ENCODE measurements around the gene RGS6.

Gene RGS6

DNA sequence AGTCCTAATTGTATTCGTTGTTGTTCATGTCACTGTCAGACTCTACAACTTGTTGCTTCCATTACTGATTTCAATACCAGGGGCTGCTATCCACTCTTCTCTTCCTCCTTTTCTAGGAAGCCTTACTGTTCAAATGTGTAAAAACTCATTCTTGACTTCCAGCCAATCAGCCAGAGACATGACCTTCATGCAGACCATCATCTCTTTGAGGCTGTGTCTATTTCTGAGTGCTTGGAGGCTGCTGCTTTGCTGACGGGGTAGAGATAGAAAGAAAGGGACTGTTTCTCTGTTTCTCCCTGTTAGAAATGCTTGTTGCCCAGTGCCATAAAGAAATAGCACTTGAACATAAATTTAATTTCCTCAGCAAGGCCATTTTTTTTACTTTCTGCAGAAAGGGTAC, 282.9 kb downstream of the RGS6 start:
- TF ChIP-seq CTCF (IDR thresholded peaks at IDR 0.05; ENCODE audit: low read depth, low read length, missing control alignments): no peak
- DNase-seq (ENCODE audit: low read depth): no peak
- no peak overlapping the region for H3K4me3 ChIP-seq (ENCODE audit: low read depth, low read length)

DNA sequence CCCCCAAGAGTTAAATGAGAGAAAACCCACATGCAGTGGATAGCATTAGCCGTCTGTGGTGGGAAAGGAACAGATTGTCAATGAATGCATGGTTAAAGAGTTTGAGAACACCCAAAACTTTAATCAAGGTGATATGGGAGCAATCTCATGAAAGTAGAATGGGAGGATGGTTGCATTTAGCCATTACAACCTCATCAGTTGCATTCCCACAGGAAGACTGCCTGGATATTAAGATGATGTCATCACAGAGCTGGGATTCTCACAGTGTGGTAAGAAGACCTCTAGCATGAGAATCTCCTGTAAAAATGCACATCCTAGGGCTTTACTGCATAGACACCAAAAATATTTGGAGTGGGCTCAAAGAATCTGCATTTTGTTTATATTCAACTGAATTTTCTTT, 284.9 kb downstream of the RGS6 start:
- no peak overlapping the region for H3K4me3 ChIP-seq (ENCODE audit: low read depth, low read length)
- no peak for TF ChIP-seq CTCF (IDR thresholded peaks at IDR 0.05; ENCODE audit: low read depth, low read length, missing control alignments)
- no peak for DNase-seq (ENCODE audit: low read depth)

- DNase-seq (ENCODE audit: low read depth): no peak
- no peak overlapping the region for H3K4me3 ChIP-seq (ENCODE audit: low read depth, low read length)
- TF ChIP-seq CTCF (IDR thresholded peaks at IDR 0.05; ENCODE audit: low read depth, low read length, missing control alignments): no peak
These were observed 289.8 kb downstream of the RGS6 start for GRCh38 chr14:72222046-72222445.

DNA sequence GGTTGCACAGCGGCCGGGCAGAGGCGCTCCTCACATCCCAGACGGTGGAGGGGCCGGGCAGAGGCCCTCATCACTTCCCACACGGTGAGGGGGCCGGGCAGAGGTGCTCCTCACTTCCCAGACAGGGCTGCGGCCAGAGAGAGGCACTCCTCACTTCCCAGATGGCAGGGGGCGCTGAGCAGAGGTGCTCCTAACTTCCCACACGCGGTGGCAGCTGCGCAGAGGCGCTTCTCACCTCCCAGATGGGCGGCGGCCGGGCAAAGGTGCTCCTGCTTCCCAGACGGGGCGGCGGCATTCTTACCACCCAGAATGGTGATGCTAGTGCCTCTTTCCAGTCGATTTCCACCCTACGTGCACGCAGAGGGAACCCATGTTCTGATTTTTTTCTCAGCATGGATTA, 304.4 kb downstream of the RGS6 start:
- no peak overlapping the region for H3K4me3 ChIP-seq (ENCODE audit: low read depth, low read length)
- DNase-seq (ENCODE audit: low read depth): no peak
- TF ChIP-seq CTCF (IDR thresholded peaks at IDR 0.05; ENCODE audit: low read depth, low read length, missing control alignments): no peak

DNA sequence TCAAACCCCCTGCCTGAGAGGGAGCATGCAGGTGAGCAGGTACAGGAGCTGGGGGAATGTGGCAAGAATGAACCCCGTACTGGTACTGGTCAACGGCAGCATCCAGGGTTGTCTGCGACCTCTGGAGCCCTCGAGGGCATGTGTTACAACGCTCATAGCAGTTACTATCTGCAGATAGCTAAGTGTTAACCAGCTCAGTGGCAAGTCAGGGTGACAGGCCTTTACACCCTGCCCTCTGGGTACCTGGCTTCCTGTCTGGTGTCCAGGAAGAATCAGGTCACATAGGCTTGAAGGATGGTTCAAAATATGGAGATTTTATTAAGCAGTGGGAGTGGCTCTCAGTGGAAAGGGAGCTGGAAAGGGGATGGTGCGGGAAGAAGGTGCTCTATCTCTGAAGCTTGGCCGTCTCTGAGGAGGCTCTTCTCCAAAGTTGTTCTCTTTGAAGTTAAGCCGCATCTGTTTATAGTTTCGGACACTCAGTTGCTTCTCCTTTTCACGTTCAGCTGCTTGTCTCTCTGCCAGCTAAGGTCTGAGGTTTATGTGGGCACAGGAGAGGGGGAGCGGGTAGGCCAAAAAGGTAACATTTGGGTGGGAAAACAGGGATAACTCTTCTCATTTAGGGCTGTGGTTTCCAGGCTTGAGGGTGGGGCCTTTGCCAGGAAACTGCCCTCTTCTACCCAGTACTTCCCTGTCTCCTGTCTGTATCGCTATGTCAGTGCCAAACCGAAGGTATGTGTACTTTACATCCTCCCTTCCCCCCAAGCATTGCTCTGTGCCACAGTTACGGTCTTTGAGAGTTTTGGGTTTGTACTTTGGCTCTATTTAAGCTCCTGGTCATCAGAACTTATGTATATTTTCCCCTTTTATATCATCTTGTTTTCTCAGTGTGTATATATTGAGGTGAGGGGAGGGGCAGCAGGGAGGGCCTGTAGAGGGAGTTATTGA, 305.8 kb downstream of the RGS6 start:
- no peak for TF ChIP-seq CTCF (IDR thresholded peaks at IDR 0.05; ENCODE audit: low read depth, low read length, missing control alignments)
- DNase-seq (ENCODE audit: low read depth): no peak
- no peak overlapping the region for H3K4me3 ChIP-seq (ENCODE audit: low read depth, low read length)

DNA sequence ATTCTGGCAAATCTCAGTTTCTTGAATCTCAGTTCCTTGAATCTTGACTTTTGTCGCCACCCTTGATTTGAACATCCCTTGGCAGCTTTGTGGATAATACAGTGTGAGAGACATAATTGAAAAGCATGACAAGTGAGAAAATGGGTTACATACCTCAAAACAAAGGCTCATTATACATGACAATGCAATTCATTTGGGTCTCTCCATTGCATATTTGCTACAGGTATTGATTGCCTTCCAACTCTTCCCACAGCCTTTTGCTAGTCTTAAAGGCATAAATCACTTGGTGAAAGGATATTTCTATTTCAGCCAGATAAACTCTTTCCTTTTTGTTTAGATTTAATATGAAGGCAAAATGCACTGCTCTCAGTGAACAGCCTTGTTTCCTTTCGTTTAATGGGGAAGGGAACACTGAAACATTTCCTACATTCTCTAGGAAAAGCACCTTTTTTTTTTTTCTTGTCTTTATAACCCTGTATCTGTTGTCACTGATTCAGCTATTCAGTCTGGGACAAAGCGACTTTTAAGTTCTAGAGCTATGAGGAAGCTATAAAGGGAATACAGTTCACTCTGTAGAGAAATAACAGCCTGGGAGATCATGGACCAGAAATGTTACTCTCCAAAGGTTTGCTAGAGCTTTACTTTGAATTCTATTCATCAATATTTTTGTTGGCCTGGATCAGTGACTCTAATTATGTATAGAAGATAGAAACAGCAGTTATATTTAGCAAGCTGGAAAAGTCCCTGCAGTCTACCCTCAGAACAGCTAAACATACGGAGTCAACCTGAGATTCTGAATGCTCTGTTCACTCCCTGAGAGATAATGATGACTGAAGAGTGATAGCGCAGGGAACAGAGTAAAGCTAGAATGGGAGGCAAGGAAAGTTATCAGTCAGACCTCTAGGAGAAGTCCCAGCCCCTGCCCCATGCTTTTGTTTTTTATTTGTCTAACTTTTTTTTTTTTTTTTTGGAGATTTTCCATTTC, 311.4 kb downstream of the RGS6 start:
- no peak for DNase-seq (ENCODE audit: low read depth)
- no peak overlapping the region for H3K4me3 ChIP-seq (ENCODE audit: low read depth, low read length)
- TF ChIP-seq CTCF (IDR thresholded peaks at IDR 0.05; ENCODE audit: low read depth, low read length, missing control alignments): no peak

Measured in GM12864 (cell line).